ENCODE measurements around the gene ISCU.

DNA sequence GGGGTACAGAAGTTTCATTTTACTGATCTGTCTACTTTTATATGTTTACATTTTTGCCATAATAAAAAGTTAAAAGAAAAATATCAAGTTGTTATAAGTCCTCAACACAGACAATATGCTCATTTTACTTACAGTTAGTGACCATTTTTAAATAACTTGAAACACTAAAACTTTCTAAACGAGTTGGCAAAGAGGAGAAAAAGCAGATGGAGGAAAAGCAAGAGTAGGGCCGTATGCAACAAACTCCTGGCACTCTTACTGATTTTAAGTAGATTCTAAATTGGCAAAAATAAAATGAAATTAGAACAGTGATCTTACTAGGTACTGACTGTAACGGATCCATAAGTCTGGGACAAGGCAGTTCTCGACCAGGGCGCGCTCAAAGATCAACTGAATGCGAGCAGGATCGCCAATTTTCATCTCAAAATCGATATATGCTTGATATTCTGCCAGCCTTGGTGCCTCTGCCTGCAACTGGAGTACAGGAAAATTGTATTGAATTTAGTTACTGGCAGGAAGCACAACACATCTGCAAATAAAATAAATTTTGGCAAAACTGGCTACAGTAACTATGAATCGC lies 23.7 kb upstream of the ISCU start:
- TF ChIP-seq, protein P1, sequence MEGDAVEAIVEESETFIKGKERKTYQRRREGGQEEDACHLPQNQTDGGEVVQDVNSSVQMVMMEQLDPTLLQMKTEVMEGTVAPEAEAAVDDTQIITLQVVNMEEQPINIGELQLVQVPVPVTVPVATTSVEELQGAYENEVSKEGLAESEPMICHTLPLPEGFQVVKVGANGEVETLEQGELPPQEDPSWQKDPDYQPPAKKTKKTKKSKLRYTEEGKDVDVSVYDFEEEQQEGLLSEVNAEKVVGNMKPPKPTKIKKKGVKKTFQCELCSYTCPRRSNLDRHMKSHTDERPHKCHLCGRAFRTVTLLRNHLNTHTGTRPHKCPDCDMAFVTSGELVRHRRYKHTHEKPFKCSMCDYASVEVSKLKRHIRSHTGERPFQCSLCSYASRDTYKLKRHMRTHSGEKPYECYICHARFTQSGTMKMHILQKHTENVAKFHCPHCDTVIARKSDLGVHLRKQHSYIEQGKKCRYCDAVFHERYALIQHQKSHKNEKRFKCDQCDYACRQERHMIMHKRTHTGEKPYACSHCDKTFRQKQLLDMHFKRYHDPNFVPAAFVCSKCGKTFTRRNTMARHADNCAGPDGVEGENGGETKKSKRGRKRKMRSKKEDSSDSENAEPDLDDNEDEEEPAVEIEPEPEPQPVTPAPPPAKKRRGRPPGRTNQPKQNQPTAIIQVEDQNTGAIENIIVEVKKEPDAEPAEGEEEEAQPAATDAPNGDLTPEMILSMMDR (conservative IDR thresholded peaks at IDR 0.05) = no peak
- TF ChIP-seq EZH2 (IDR thresholded peaks at IDR 0.05; ENCODE audit: low read depth) = no peak

Data from PC-9 (cell line).